IMR-90 (cell line): ENCODE data around the gene MARCHF3.
A peak's percentile ranks its signal among the peaks of the same experiment; 100 is the strongest.

ENCODE experiments used
- BHLHE40 ChIP-seq: fragments of 150-350 bp; IDR thresholded peaks from 2 replicates; pipeline ENCODE4 v1.6.1; 2016; ENCODE audit warnings: mild to moderate bottlenecking, low read depth, low read length
- MXI1 ChIP-seq: IDR thresholded peaks from 2 replicates; pipeline ENCODE4 v1.6.1; 2012; ENCODE audit warnings: low read depth, mild to moderate bottlenecking, low read length, moderate library complexity, borderline replicate concordance
- POLR2A ChIP-seq: IDR thresholded peaks from 2 replicates; pipeline ENCODE4 v1.6.1; 2012; ENCODE audit warnings: mild to moderate bottlenecking, low read depth, low read length
- RAD21 ChIP-seq: IDR thresholded peaks from 2 replicates; pipeline ENCODE4 v1.6.1; 2012; ENCODE audit warnings: low read length, improper control_type of control experiment
- RCOR1 ChIP-seq: IDR thresholded peaks from 2 replicates; pipeline ENCODE4 v1.6.1; 2012; ENCODE audit warnings: mild to moderate bottlenecking, low read length, improper control_type of control experiment; ENCODE audit not compliant: insufficient replicate concordance
- RFX5 ChIP-seq: IDR thresholded peaks from 2 replicates; pipeline ENCODE4 v1.8.0; 2012; ENCODE audit warnings: low read depth, mild to moderate bottlenecking, low read length, moderate library complexity
- TF ChIP-seq, protein P1 (sequence below): fragments of 150-350 bp; IDR thresholded peaks from 2 replicates; pipeline ENCODE4 v1.6.1; 2017; ENCODE audit warnings: mild to moderate bottlenecking, antibody characterized with exemption, low read length, low read depth
- TF ChIP-seq, protein P2 (sequence below): conservative IDR thresholded peaks from 2 replicates; pipeline ENCODE4 v1.5.1; 2012; ENCODE audit warnings: mild to moderate bottlenecking, low read depth, low read length, improper control_type of control experiment
- TF ChIP-seq, protein P3 (sequence below): fragments of 150-350 bp; IDR thresholded peaks from 2 replicates; pipeline ENCODE4 v1.6.1; 2016; ENCODE audit warnings: low read depth, mild to moderate bottlenecking, low read length, moderate library complexity, borderline replicate concordance

DNA sequence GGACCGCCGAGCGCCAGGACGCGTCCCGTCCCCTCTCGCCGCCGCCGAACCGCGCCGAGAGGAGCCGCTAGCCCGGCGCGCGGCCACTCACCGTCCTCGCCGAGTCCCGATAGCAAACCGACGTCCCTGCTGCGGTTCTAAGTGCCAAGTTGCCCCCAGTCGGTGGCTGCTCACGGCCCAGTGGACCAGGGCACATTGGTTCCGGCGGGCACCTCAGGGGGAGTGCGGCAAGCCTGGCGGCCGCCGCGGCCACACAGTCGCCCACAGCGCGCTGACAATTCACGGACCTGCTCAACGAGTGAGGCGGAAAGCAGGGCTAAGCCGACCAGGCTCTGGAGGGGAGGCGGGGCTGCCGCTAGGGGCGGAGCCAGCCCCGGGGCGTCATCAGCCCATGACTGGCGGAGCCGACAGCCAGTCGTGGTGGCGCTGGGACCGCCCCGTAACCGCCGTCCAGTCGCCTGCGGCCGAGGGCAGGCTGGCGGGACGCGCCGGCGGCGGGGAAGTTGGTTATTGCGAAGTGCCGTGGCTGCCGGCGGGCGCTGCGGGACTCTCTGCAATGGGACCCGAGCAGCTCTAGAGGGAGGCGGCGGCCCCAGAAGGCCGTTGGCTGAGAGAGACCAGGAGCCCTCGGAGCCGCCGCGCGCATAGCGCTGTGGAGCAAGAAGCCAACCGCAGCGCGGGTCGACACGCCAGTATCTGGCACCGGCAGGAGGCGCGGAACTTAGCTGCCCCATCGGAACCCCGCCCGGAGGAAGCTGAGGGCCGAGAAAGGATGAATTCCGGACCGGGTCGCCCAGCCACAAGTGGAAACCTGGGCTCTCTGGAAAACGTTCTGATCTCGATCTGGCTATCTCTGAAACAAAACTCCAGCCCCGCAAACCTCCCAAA is at the start of gene MARCHF3:
- TF ChIP-seq, protein P1, sequence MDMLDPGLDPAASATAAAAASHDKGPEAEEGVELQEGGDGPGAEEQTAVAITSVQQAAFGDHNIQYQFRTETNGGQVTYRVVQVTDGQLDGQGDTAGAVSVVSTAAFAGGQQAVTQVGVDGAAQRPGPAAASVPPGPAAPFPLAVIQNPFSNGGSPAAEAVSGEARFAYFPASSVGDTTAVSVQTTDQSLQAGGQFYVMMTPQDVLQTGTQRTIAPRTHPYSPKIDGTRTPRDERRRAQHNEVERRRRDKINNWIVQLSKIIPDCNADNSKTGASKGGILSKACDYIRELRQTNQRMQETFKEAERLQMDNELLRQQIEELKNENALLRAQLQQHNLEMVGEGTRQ = no peak
- no peak for TF ChIP-seq RCOR1
- TF ChIP-seq, protein P2, sequence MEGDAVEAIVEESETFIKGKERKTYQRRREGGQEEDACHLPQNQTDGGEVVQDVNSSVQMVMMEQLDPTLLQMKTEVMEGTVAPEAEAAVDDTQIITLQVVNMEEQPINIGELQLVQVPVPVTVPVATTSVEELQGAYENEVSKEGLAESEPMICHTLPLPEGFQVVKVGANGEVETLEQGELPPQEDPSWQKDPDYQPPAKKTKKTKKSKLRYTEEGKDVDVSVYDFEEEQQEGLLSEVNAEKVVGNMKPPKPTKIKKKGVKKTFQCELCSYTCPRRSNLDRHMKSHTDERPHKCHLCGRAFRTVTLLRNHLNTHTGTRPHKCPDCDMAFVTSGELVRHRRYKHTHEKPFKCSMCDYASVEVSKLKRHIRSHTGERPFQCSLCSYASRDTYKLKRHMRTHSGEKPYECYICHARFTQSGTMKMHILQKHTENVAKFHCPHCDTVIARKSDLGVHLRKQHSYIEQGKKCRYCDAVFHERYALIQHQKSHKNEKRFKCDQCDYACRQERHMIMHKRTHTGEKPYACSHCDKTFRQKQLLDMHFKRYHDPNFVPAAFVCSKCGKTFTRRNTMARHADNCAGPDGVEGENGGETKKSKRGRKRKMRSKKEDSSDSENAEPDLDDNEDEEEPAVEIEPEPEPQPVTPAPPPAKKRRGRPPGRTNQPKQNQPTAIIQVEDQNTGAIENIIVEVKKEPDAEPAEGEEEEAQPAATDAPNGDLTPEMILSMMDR = peak; percentile 40
- no peak for TF ChIP-seq RFX5
- peak; percentile 95 for TF ChIP-seq POLR2A
- TF ChIP-seq RAD21 = peak; percentile 33; the same call in 1 of the 2 replicates
- TF ChIP-seq MXI1 = no peak
- TF ChIP-seq BHLHE40 = 0 out of 2 replicates have a peak, but pooled peaks have one; percentile 11
- TF ChIP-seq, protein P3, sequence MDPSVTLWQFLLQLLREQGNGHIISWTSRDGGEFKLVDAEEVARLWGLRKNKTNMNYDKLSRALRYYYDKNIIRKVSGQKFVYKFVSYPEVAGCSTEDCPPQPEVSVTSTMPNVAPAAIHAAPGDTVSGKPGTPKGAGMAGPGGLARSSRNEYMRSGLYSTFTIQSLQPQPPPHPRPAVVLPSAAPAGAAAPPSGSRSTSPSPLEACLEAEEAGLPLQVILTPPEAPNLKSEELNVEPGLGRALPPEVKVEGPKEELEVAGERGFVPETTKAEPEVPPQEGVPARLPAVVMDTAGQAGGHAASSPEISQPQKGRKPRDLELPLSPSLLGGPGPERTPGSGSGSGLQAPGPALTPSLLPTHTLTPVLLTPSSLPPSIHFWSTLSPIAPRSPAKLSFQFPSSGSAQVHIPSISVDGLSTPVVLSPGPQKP = no peak
